SK-N-SH (cell line): ENCODE results near the gene CHST11. TPM values are rescaled to one million over a fixed set of nuclear protein-coding genes. Genes with fewer than 3 reads are reported as not detected.

ENCODE experiments used
- CTCF ChIA-PET: fragments of 300-600, 350-600 bp; formaldehyde crosslinking; extraction: SDS; loops from one replicate; lab custom pipeline; 2021; lab: Yijun Ruan, JAX
- POLR2A ChIA-PET: fragments of 350-600 bp; sonication (Branson Sonifier 250); formaldehyde crosslinking; extraction: SDS; loops from one replicate; lab custom pipeline; 2020; ENCODE audit warnings: antibody characterized with exemption, inconsistent platforms; lab: Yijun Ruan, JAX
- DNase-seq: peaks from one replicate; pipeline ENCODE4 v3.0.0; 2012
- H2AFZ ChIP-seq: fragments of 200-600 bp; sonication (generic); 2 replicates; pipeline ENCODE4 v1.8.1; 2016; ENCODE audit warnings: antibody characterized with exemption, mild to moderate bottlenecking, low read depth
- H3F3A ChIP-seq: fragments of 200-600 bp; sonication (generic); replicated peaks from 2 replicates; pipeline ENCODE3; 2016; ENCODE audit warnings: antibody characterized with exemption, mild to moderate bottlenecking; ENCODE audit not compliant: insufficient read depth
- H3K27ac ChIP-seq, 2 experiments: fragments of 200-500 bp in 1 of 2; fragments of 200-600 bp in 1 of 2; sonication (Bioruptor generic) in 1 of 2; sonication (generic), shearing (Covaris generic) in 1 of 2; 2 replicates each; pipeline versions ENCODE4 v1.5.1 to v1.6.1; 2014 to 2016; ENCODE audit warnings: low read depth in 2 of 2, inconsistent platforms in 1 of 2, low read length in 1 of 2, mild to moderate bottlenecking in 1 of 2, mixed read lengths in 1 of 2
- H3K27me3 ChIP-seq: fragments of 200-600 bp; sonication (generic), shearing (Covaris generic); 2 replicates; pipeline ENCODE4 v1.6.1; 2016; ENCODE audit warnings: mixed run types; ENCODE audit not compliant: insufficient read depth
- H3K36me3 ChIP-seq, 2 experiments: fragments of 200-500 bp in 1 of 2; fragments of 200-600 bp in 1 of 2; sonication (Bioruptor generic) in 1 of 2; sonication (generic) in 1 of 2; replicated peaks in 1 of 2; 2 replicates each; pipeline versions ENCODE3 to v1.5.1; 2014 to 2016; ENCODE audit warnings: low read length in 1 of 2, mild to moderate bottlenecking in 1 of 2; ENCODE audit not compliant: insufficient read depth in 2 of 2, control insufficient read depth in 1 of 2
- H3K4me1 ChIP-seq, 2 experiments: fragments of 200-500 bp in 1 of 2; fragments of 200-600 bp in 1 of 2; sonication (Bioruptor generic) in 1 of 2; sonication (generic), shearing (Covaris generic) in 1 of 2; 2 replicates each; pipeline versions ENCODE4 v1.5.1 to v1.6.1; 2014 to 2016; ENCODE audit warnings: low read depth in 1 of 2, low read length in 1 of 2, mixed run types in 1 of 2; ENCODE audit not compliant: insufficient read depth in 2 of 2, control insufficient read depth in 1 of 2
- H3K4me2 ChIP-seq: fragments of 200-600 bp; sonication (generic), shearing (Covaris generic); 2 replicates; pipeline ENCODE4 v1.6.1; 2017; ENCODE audit warnings: mixed run types
- H3K4me3 ChIP-seq, 2 experiments: fragments of 200-500 bp in 1 of 2; fragments of 200-600 bp in 1 of 2; sonication (Bioruptor generic) in 1 of 2; sonication (generic), shearing (Covaris generic) in 1 of 2; 2 replicates each; pipeline versions ENCODE4 v1.5.1 to v1.8.1; 2014 to 2016; ENCODE audit warnings: low read depth in 2 of 2, inconsistent platforms in 1 of 2, low read length in 1 of 2, mild to moderate bottlenecking in 1 of 2, mixed read lengths in 1 of 2, moderate library complexity in 1 of 2
- H3K79me2 ChIP-seq: fragments of 200-600 bp; sonication (generic); 2 replicates; pipeline ENCODE4 v1.8.1; 2017; ENCODE audit warnings: mild to moderate bottlenecking; ENCODE audit not compliant: insufficient read depth
- H3K9ac ChIP-seq: fragments of 200-600 bp; sonication (generic); 2 replicates; pipeline ENCODE4 v1.6.1; 2017; ENCODE audit warnings: mixed run types
- H3K9me2 ChIP-seq: fragments of 200-600 bp; sonication (generic); 2 replicates; pipeline ENCODE4 v1.6.1; 2017; ENCODE audit warnings: mixed run types
- H3K9me3 ChIP-seq: fragments of 200-600 bp; sonication (generic); 2 replicates; pipeline ENCODE4 v1.6.1; 2017; ENCODE audit warnings: mixed run types, mild to moderate bottlenecking, moderate library complexity
- H4K20me1 ChIP-seq: fragments of 200-600 bp; sonication (generic); 2 replicates; pipeline ENCODE4 v1.6.1; 2017; ENCODE audit warnings: mild to moderate bottlenecking, mixed run types; ENCODE audit not compliant: insufficient read depth
- CTCF ChIP-seq: fragments of 200-600 bp; sonication (generic); IDR thresholded peaks from 2 replicates; pipeline ENCODE4 v1.6.1; 2017; ENCODE audit warnings: antibody characterized with exemption, mild to moderate bottlenecking, moderate library complexity
- EP300 ChIP-seq, 2 experiments: IDR thresholded peaks; 2 replicates each; pipeline versions ENCODE4 v1.4.0 to v1.6.1; 2012; ENCODE audit warnings: borderline replicate concordance in 1 of 2, low read depth in 1 of 2, low read length in 1 of 2
- EZH2phosphoT487 ChIP-seq: fragments of 200-600 bp; sonication (generic); IDR thresholded peaks from 2 replicates; pipeline ENCODE4 v1.6.1; 2017; ENCODE audit warnings: low read depth, mixed run types, mild to moderate bottlenecking, antibody characterized with exemption, moderate library complexity, borderline replicate concordance
- GABPA ChIP-seq: IDR thresholded peaks from 2 replicates; pipeline ENCODE4 v1.4.0; 2012; ENCODE audit warnings: low read depth, mild to moderate bottlenecking
- GATA2 ChIP-seq: sonication (generic); formaldehyde crosslinking; IDR thresholded peaks from 2 replicates; pipeline ENCODE4 v1.5.0; 2020; ENCODE audit warnings: mild to moderate bottlenecking, missing genetic modification reagents
- IRF3 ChIP-seq: fragments of 150-350 bp; IDR thresholded peaks from 2 replicates; pipeline ENCODE4 v1.6.1; 2016; ENCODE audit warnings: mild to moderate bottlenecking, low read depth, low read length
- JUND ChIP-seq: IDR thresholded peaks from 2 replicates; pipeline ENCODE4 v1.4.0; 2012
- MAX ChIP-seq: IDR thresholded peaks from 2 replicates; pipeline ENCODE4 v1.4.0; 2012; ENCODE audit warnings: low read depth
- NRF1 ChIP-seq: IDR thresholded peaks from 2 replicates; pipeline ENCODE4 v1.6.1; 2012; ENCODE audit warnings: low read depth, mild to moderate bottlenecking, low read length
- PBX3 ChIP-seq: IDR thresholded peaks from 2 replicates; pipeline ENCODE4; 2012
- POLR2AphosphoS5 ChIP-seq: IDR thresholded peaks from 2 replicates; pipeline ENCODE4 v1.6.1; 2012; ENCODE audit warnings: low read depth, low read length
- RAD21 ChIP-seq: IDR thresholded peaks from 2 replicates; pipeline ENCODE4 v1.6.1; 2012; ENCODE audit warnings: mild to moderate bottlenecking, low read length
- RCOR1 ChIP-seq: fragments of 150-350 bp; IDR thresholded peaks from 2 replicates; pipeline ENCODE4 v1.6.1; 2017; ENCODE audit warnings: antibody characterized with exemption, low read length
- RFX5 ChIP-seq: IDR thresholded peaks from 2 replicates; pipeline ENCODE4 v1.6.1; 2012; ENCODE audit warnings: mild to moderate bottlenecking, improper control_type of control experiment, low read length
- SIN3A ChIP-seq: IDR thresholded peaks from 2 replicates; pipeline ENCODE4 v1.6.1; 2012; ENCODE audit warnings: low read depth, mild to moderate bottlenecking, low read length, moderate library complexity, borderline replicate concordance
- SMC3 ChIP-seq: IDR thresholded peaks from 2 replicates; pipeline ENCODE4 v1.6.1; 2012; ENCODE audit warnings: low read depth, low read length, improper control_type of control experiment
- TCF12 ChIP-seq: IDR thresholded peaks from 2 replicates; pipeline ENCODE4 v1.4.0; 2012
- TEAD4 ChIP-seq: IDR thresholded peaks from 2 replicates; pipeline ENCODE4 v1.4.0; 2012; ENCODE audit warnings: mild to moderate bottlenecking, borderline replicate concordance; ENCODE audit not compliant: insufficient read depth
- USF2 ChIP-seq: fragments of 150-350 bp; IDR thresholded peaks from 2 replicates; pipeline ENCODE4 v1.6.1; 2017; ENCODE audit warnings: antibody characterized with exemption, low read length, low read depth, borderline replicate concordance
- YY1 ChIP-seq: IDR thresholded peaks from 2 replicates; pipeline ENCODE4 v1.4.0; 2012; ENCODE audit warnings: low read depth, mild to moderate bottlenecking
- WGBS: methylation state at CpG from one replicate; pipeline ENCODE4 v1.1.6; 2017; ENCODE audit warnings: low lambda C conversion rate; 5-methylcytosine and 5-hydroxymethylcytosine counted together
- polyA plus RNA-seq, 3 experiments: library from polyadenylated mRNA; depleted of rRNA; stranded (reverse); fragments of >200 nt; gene quantifications; 2 replicates each; pipeline ENCODE4 v1.2.3, GENCODE V29; 2012

The CHST11 gene
- polyA plus RNA-seq, 1 of the 3 experiments (the other 2 are of a cell fraction) = 18.6 TPM

- H3K4me1 ChIP-seq = no peaks in the 10 kb centered on the region; a peak in 1 of 4 replicates
- H3K9me2 ChIP-seq = no peaks in the 10 kb centered on the region
- H3K36me3 ChIP-seq = no peaks in the 10 kb centered on the region
- no peaks in the 10 kb centered on the region for H3F3A ChIP-seq
- ChIA-PET CTCF (interaction anchor here (0.6 to 2.3 kb wide), 4 partner anchors 107 to 792 kb away, joined by 3 to 8 read pairs (median 3); no protein-coding TSS in a partner anchor), POLR2A (no interaction called here)
- no peaks in the 10 kb centered on the region for H4K20me1 ChIP-seq
- H3K4me3 ChIP-seq = no peak overlapping the region
- H3K4me2 ChIP-seq = no peak overlapping the region
- H3K9me3 ChIP-seq = no peaks in the 10 kb centered on the region
- no peak overlapping the region for H3K9ac ChIP-seq
- no peaks in the 10 kb centered on the region for H3K27me3 ChIP-seq
- H3K79me2 ChIP-seq = no peaks in the 10 kb centered on the region
- H2AFZ ChIP-seq = no peak overlapping the region
- TF ChIP-seq GATA2 (CRISPR knock-in tag) = no peak
- no peak for TF ChIP-seq MAX
- TF ChIP-seq JUND = no peak
- no peak for TF ChIP-seq RFX5
- no peak for TF ChIP-seq SMC3
- no peak for TF ChIP-seq RCOR1
- no peak for TF ChIP-seq RAD21
- no peak for TF ChIP-seq EZH2phosphoT487
- no peak for TF ChIP-seq USF2
- TF ChIP-seq PBX3 = no peak
- no peak for TF ChIP-seq TCF12
- TF ChIP-seq EP300 (IDR thresholded peaks at IDR 0.05; ENCODE audit: borderline replicate concordance in 1 of 2, low read depth in 1 of 2, low read length in 1 of 2) = no peak
- DNase-seq = no peak
- no peak overlapping the region for H3K27ac ChIP-seq
- 94% methylated on average over 16 of the region's 16 CpGs for WGBS
These were observed 171.5 kb downstream of the CHST11 start for GRCh38 chr12:104627990-104628830.

GRCh38 chr12:104628831-104629135, 172.0 kb downstream of the CHST11 start:
- H3K9me2 ChIP-seq = no peaks in the 10 kb centered on the region
- no peak overlapping the region for H3K4me2 ChIP-seq
- no peak overlapping the region for H3K4me3 ChIP-seq
- DNase-seq = no peak
- no peak overlapping the region for H2AFZ ChIP-seq
- no peak overlapping the region for H3K9ac ChIP-seq
- CTCF ChIA-PET = interaction anchor here (0.6 to 2.3 kb wide), 4 partner anchors 8 to 571 kb away, joined by 3 to 8 read pairs (median 3); no protein-coding TSS in a partner anchor
- no peaks in the 10 kb centered on the region for H4K20me1 ChIP-seq
- H3K27ac ChIP-seq = no peak overlapping the region
- no peaks in the 10 kb centered on the region for H3K27me3 ChIP-seq
- H3K4me1 ChIP-seq = no peaks in the 10 kb centered on the region; a peak in 1 of 4 replicates
- WGBS = 88% methylated on average over 3 of the region's 3 CpGs
- POLR2A ChIA-PET = no interaction called here
- no peaks in the 10 kb centered on the region for H3F3A ChIP-seq
- H3K79me2 ChIP-seq = no peaks in the 10 kb centered on the region
- no peaks in the 10 kb centered on the region for H3K36me3 ChIP-seq
- H3K9me3 ChIP-seq = no peaks in the 10 kb centered on the region
- no peak for TF ChIP-seq YY1
- no peak for TF ChIP-seq SIN3A
- no peak for TF ChIP-seq RFX5
- no peak for TF ChIP-seq RCOR1
- TF ChIP-seq GABPA = no peak
- TF ChIP-seq POLR2AphosphoS5 = no peak
- no peak for TF ChIP-seq TEAD4
- no peak for TF ChIP-seq TCF12
- no peak for TF ChIP-seq SMC3
- TF ChIP-seq GATA2 (CRISPR knock-in tag) = no peak
- no peak for TF ChIP-seq IRF3
- TF ChIP-seq CTCF = no peak
- no peak for TF ChIP-seq NRF1
- no peak for TF ChIP-seq USF2
- no peak for TF ChIP-seq MAX
